HepG2 (cell line): ENCODE data around the gene ULK4. TPM values are rescaled to one million over a fixed set of nuclear protein-coding genes. Genes with fewer than 3 reads are reported as not detected.

ENCODE experiments used
- ATAC-seq: fragments of 200-7000 bp; cut with Tn5 transposase; 3 replicates; pipeline ENCODE4 v1.9.1; 2020; ENCODE audit warnings: mild to moderate bottlenecking, moderate library complexity
- BruUV-seq: library from RNA; stranded (reverse); fragments of 400-500 nt; replicated peaks from 2 replicates; lab custom pipeline; 2021; lab: Mats Ljungman, UMichigan
- CTCF ChIA-PET: fragments of 300-600 bp; formaldehyde crosslinking; extraction: SDS; loops from one replicate; lab custom pipeline; 2021; ENCODE audit warnings: low total read pairs, inconsistent platforms, low intra/inter-chr PET ratio; lab: Yijun Ruan, JAX
- POLR2A ChIA-PET: fragments of 350-600 bp; sonication (Branson Sonifier 250); formaldehyde crosslinking; loops from one replicate; lab custom pipeline; 2020; ENCODE audit warnings: antibody characterized with exemption, inconsistent platforms; lab: Yijun Ruan, JAX
- DNase-seq: peaks from one replicate; pipeline ENCODE4 v3.0.0-alpha.2; 2015; ENCODE audit warnings: low spot score
- FAIRE-seq: peaks from 3 replicates; lab custom pipeline; 2011; peaks lifted over from hg19 to GRCh38; lab: Jason Lieb, UNC
- H2AFZ ChIP-seq: one replicate; pipeline ENCODE4 v1.6.1; 2011; ENCODE audit warnings: low read length, inconsistent platforms
- H3K27ac ChIP-seq: fragments of 300-600 bp; 3 replicates; pipeline ENCODE4 v1.8.0; 2011; ENCODE audit warnings: mixed run types, mild to moderate bottlenecking, mixed read lengths, low read length, inconsistent platforms; ENCODE audit not compliant: insufficient read depth; ENCODE audit errors: extremely low read length
- H3K27me3 ChIP-seq, 2 experiments: fragments of 200-600 bp in 1 of 2; 2 replicates in 1 of 2; 3 replicates in 1 of 2; pipeline versions ENCODE4 v1.6.0 to v1.8.0; 2011; ENCODE audit warnings: low read length in 2 of 2, mild to moderate bottlenecking in 2 of 2, moderate library complexity in 2 of 2, inconsistent platforms in 1 of 2; ENCODE audit not compliant: insufficient read depth in 2 of 2, control insufficient read depth in 1 of 2
- H3K36me3 ChIP-seq, 2 experiments: fragments of 200-600 bp in 1 of 2; replicated peaks in 1 of 2; 2 replicates in 1 of 2; 3 replicates in 1 of 2; pipeline versions ENCODE4 v1.5.1 to v1.8.0; 2011; ENCODE audit warnings: low read length in 2 of 2, inconsistent platforms in 1 of 2; ENCODE audit not compliant: insufficient read depth in 2 of 2, control insufficient read depth in 1 of 2
- H3K4me1 ChIP-seq: 2 replicates; pipeline ENCODE4 v1.5.1; 2012; ENCODE audit warnings: low read length, inconsistent platforms; ENCODE audit not compliant: insufficient read depth
- H3K4me2 ChIP-seq: 2 replicates; pipeline ENCODE4 v1.6.0; 2011; ENCODE audit warnings: low read depth, low read length, inconsistent platforms
- H3K4me3 ChIP-seq, 3 experiments: fragments of 200-600 bp in 1 of 3; sonication (generic), shearing (Covaris generic) in 1 of 3; replicated peaks in 1 of 3; 2 replicates each; pipeline ENCODE4 v1.5.1; 2011 to 2016; ENCODE audit warnings: low read length in 3 of 3, inconsistent platforms in 2 of 3, low read depth in 2 of 3, mild to moderate bottlenecking in 2 of 3, control low read depth in 1 of 3, mixed read lengths in 1 of 3; ENCODE audit not compliant: insufficient read depth in 1 of 3
- H3K79me2 ChIP-seq: one replicate; pipeline ENCODE4 v1.6.1; 2011; ENCODE audit warnings: low read length, inconsistent platforms; ENCODE audit not compliant: insufficient read depth
- H3K9ac ChIP-seq: 2 replicates; pipeline ENCODE4 v1.6.0; 2011; ENCODE audit warnings: mild to moderate bottlenecking, low read depth, low read length, inconsistent platforms; ENCODE audit not compliant: insufficient read depth
- H3K9me3 ChIP-seq: 2 replicates; pipeline ENCODE4 v1.5.1; 2012; ENCODE audit warnings: mild to moderate bottlenecking, low read length
- H4K20me1 ChIP-seq: 2 replicates; pipeline ENCODE4 v1.6.0; 2011; ENCODE audit warnings: inconsistent platforms, mild to moderate bottlenecking, low read length, moderate library complexity; ENCODE audit not compliant: insufficient read depth
- CBX1 ChIP-seq: IDR thresholded peaks from one replicate; pipeline ENCODE4 v1.6.1; 2016; ENCODE audit warnings: antibody characterized with exemption, low read depth
- DBP ChIP-seq: sonication (generic); formaldehyde crosslinking; IDR thresholded peaks from 2 replicates; pipeline ENCODE4 v1.4.0; 2020; ENCODE audit warnings: missing genetic modification reagents; ENCODE audit errors: not compliant biosample characterization
- ETV6 ChIP-seq: sonication (generic); formaldehyde crosslinking; conservative IDR thresholded peaks from 2 replicates; pipeline ENCODE4 v1.4.0; 2020; ENCODE audit warnings: missing genetic modification reagents
- FOXK2 ChIP-seq: fragments of 450-650 bp; IDR thresholded peaks from 2 replicates; pipeline ENCODE4 v1.6.1; 2016
- KAT2B ChIP-seq: fragments of 150-350 bp; IDR thresholded peaks from 2 replicates; pipeline ENCODE4 v1.6.1; 2014; ENCODE audit warnings: low read depth, low read length, borderline replicate concordance
- MAZ ChIP-seq, 2 experiments: sonication (generic) in 1 of 2; formaldehyde crosslinking in 1 of 2; IDR thresholded peaks; 2 replicates each; pipeline versions ENCODE4 v1.5.0 to v1.6.1; 2012 to 2020; ENCODE audit warnings: low read depth in 2 of 2, mild to moderate bottlenecking in 2 of 2, borderline replicate concordance in 1 of 2, improper control_type of control experiment in 1 of 2, low read length in 1 of 2, missing genetic modification reagents in 1 of 2, moderate library complexity in 1 of 2
- MBNL3 ChIP-seq: fragments of 250-450 bp; sonication (Bioruptor Pico); conservative IDR thresholded peaks from 2 replicates; pipeline ENCODE4 v1.8.0; 2022; ENCODE audit warnings: mild to moderate bottlenecking, inconsistent platforms
- NFRKB ChIP-seq: fragments of 450-650 bp; IDR thresholded peaks from 2 replicates; pipeline ENCODE4 v1.6.1; 2017
- SMAD1 ChIP-seq: sonication (generic); formaldehyde crosslinking; IDR thresholded peaks from 2 replicates; pipeline ENCODE4 v1.4.0; 2020; ENCODE audit warnings: missing genetic modification reagents, low read depth, mild to moderate bottlenecking, borderline replicate concordance
- ZFP36L2 ChIP-seq: sonication (generic); formaldehyde crosslinking; IDR thresholded peaks from 2 replicates; pipeline ENCODE4 v1.4.0; 2020; ENCODE audit warnings: missing genetic modification reagents
- ZNF263 ChIP-seq: sonication (generic); formaldehyde crosslinking; IDR thresholded peaks from 2 replicates; pipeline ENCODE4 v1.4.0; 2020; ENCODE audit warnings: missing genetic modification reagents
- ZNF281 ChIP-seq: sonication (generic); formaldehyde crosslinking; IDR thresholded peaks from 2 replicates; pipeline ENCODE4 v1.4.0; 2020; ENCODE audit warnings: missing genetic modification reagents, borderline replicate concordance
- ZNF354B ChIP-seq: sonication (generic); formaldehyde crosslinking; IDR thresholded peaks from 2 replicates; pipeline ENCODE4 v1.8.0; 2022; ENCODE audit warnings: mild to moderate bottlenecking, missing genetic modification reagents
- ZNF460 ChIP-seq: sonication (generic); formaldehyde crosslinking; IDR thresholded peaks from 2 replicates; pipeline ENCODE4 v1.5.1; 2020; ENCODE audit warnings: missing genetic modification reagents, mild to moderate bottlenecking, borderline replicate concordance
- ZNF543 ChIP-seq: sonication (generic); formaldehyde crosslinking; IDR thresholded peaks from 2 replicates; pipeline ENCODE4 v1.4.0; 2020; ENCODE audit warnings: mild to moderate bottlenecking, missing genetic modification reagents
- ZNF567 ChIP-seq: sonication (generic); formaldehyde crosslinking; IDR thresholded peaks from 2 replicates; pipeline ENCODE4 v1.8.1; 2023; ENCODE audit warnings: mild to moderate bottlenecking, missing genetic modification reagents, borderline replicate concordance
- ZNF605 ChIP-seq: sonication (generic); formaldehyde crosslinking; IDR thresholded peaks from 2 replicates; pipeline ENCODE4 v1.8.0; 2022; ENCODE audit warnings: mild to moderate bottlenecking, missing genetic modification reagents
- ZNF790 ChIP-seq: sonication (generic); formaldehyde crosslinking; IDR thresholded peaks from 2 replicates; pipeline ENCODE4 v1.8.0; 2022; ENCODE audit warnings: missing genetic modification reagents, mild to moderate bottlenecking, borderline replicate concordance
- ZNF792 ChIP-seq: IDR thresholded peaks from 2 replicates; pipeline ENCODE4 v1.6.1; 2016
- WGBS: methylation state at CpG from one replicate; pipeline ENCODE4 v1.1.6; 2017; ENCODE audit warnings: low lambda C conversion rate; 5-methylcytosine and 5-hydroxymethylcytosine counted together
- in situ Hi-C: cut with HindIII; loops from 2 replicates; pipeline ENCODE4 v1.10.0; 2017; ENCODE audit warnings: low pct_unique_long_range_greater_than_20kb; ENCODE audit not compliant: extremely low pct_ligation_motif_present
- intact Hi-C: fragments of 100-400 bp; cut with micrococcal nuclease; formaldehyde crosslinking; loops from one replicate; pipeline ENCODE4 v1.10.0; 2022; ENCODE audit not compliant: unreplicated experiment
- polyA plus RNA-seq, 8 experiments: library from polyadenylated mRNA; depleted of rRNA in 3 of 8; stranded (reverse) in 7 of 8; unstranded in 1 of 8; fragments of >200 nt; fragmentation: Illumina TruSeq in 4 of 8; extraction: Trizol in 4 of 8; gene quantifications; 2 replicates each; pipeline versions ENCODE4 v1.2.1 to v1.2.3, GENCODE V29; 2011 to 2016; ENCODE audit warnings: low read depth in 4 of 8, missing spikeins in 1 of 8, mixed read lengths in 1 of 8; ENCODE audit not compliant: insufficient read depth in 1 of 8
- total RNA-seq, 5 experiments: library from RNA; depleted of rRNA; stranded (reverse); fragments of >200 nt; fragmentation: Illumina TruSeq; extraction: Trizol; gene quantifications; 2 replicates each; pipeline ENCODE4 v1.2.3, GENCODE V29; 2016; ENCODE audit warnings: low read depth in 1 of 5
- TF ChIP-seq, protein P1 (sequence below): sonication (generic); formaldehyde crosslinking; IDR thresholded peaks from 2 replicates; pipeline ENCODE4 v1.4.0; 2020; ENCODE audit warnings: missing genetic modification reagents, low read depth, mild to moderate bottlenecking, borderline replicate concordance

Gene ULK4
- total and polyA plus RNA-seq, 2 of the 13 experiments (the other 11 are each of a cell fraction or from before 2014, with no cell fraction given), result 6.7 to 11.8 TPM

- ATAC-seq, result peak; percentile 67
- intact Hi-C loops (loop anchor here (1.0 kb wide), 1 partner anchor 138 kb away; no protein-coding TSS in a partner anchor), in situ Hi-C loops (no loop called here)
- POLR2A ChIA-PET, result interaction anchor here (1.0 kb wide), 4 partner anchors 75 to 142 kb away, joined by 3 to 4 read pairs (median 4); no protein-coding TSS in a partner anchor
- Histone ChIP-seq H3K9ac (peak overlapping the region; percentile 69), H3K4me2 (peak overlapping the region; percentile 85), H3K9me3 (no peaks in the 10 kb centered on the region), H3K79me2 (peaks cover 5% of the 10 kb centered on the region), H4K20me1 (no peaks in the 10 kb centered on the region), H3K36me3 (no peaks in the 10 kb centered on the region), H2AFZ (peak overlapping the region; percentile 97), H3K27ac (peak overlapping the region; percentile 75), H3K27me3 (peaks cover 0 to 10% of the 10 kb centered on the region in 2 experiments; a peak in 2 of 5 replicates), H3K4me3 (peak overlapping the region; percentile 70 to 88 (median 87)), H3K4me1 (peaks cover 16% of the 10 kb centered on the region)
- no peak for FAIRE-seq
- BruUV-seq, result TSS peak; percentile 71
- CTCF ChIA-PET, result no interaction called here
- under 1% methylated on average over 10 of the region's 45 CpGs for WGBS
- DNase-seq, result peak; percentile 30
- TF ChIP-seq ZNF263 (peak; percentile 22; the same call in 1 of the 2 replicates), DBP (no peak), ZNF460 (CRISPR knock-in tag) (no peak), FOXK2 (no peak), SMAD1 (CRISPR knock-in tag) (no peak), ZNF354B (CRISPR knock-in tag) (no peak), ZNF790 (CRISPR knock-in tag) (no peak), KAT2B (no peak), ZNF281 (CRISPR knock-in tag) (no peak), ZNF567 (CRISPR knock-in tag) (no peak), NFRKB (no peak), MBNL3 (CRISPR knock-in tag) (no peak), ZNF605 (CRISPR knock-in tag) (0 out of 2 replicates have a peak, but pooled peaks have one; percentile 2), MAZ (IDR thresholded peaks at IDR 0.05; ENCODE audit: borderline replicate concordance, low read depth, low read length) (no peak), MAZ (CRISPR knock-in tag; IDR thresholded peaks at IDR 0.05; ENCODE audit: low read depth) (no peak), ZNF543 (CRISPR knock-in tag) (0 out of 2 replicates have a peak, but pooled peaks have one; percentile 19), ETV6 (no peak), CBX1 (no peak), ZNF792 (CRISPR knock-in tag) (no peak), ZFP36L2 (no peak)
- TF ChIP-seq, protein P1, sequence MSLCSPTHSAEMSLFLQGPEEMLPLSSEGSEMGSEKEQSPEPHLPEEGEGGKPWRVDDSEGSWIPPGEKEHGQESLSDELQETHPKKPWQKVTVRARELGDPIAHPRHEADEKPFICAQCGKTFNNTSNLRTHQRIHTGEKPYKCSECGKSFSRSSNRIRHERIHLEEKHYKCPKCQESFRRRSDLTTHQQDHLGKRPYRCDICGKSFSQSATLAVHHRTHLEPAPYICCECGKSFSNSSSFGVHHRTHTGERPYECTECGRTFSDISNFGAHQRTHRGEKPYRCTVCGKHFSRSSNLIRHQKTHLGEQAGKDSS (CRISPR knock-in tag), result no peak
These were observed 815 bp downstream of the ULK4 start for GRCh38 chr3:41960826-41961750.
